H1 (cell line): ENCODE results near the gene RALGAPB. TPM values are rescaled to one million over a fixed set of nuclear protein-coding genes. Genes with fewer than 3 reads are reported as not detected.

ENCODE experiments used
- CTCF ChIA-PET: fragments of 300-600 bp; sonication (Branson Sonifier 250); formaldehyde crosslinking; loops from one replicate; lab custom pipeline; 2021; ENCODE audit not compliant: partially characterized antibody; lab: Charles Lee
- POLR2A ChIA-PET: fragments of 300-600 bp; sonication (Branson Sonifier 250); formaldehyde crosslinking; loops from one replicate; lab custom pipeline; 2021; ENCODE audit warnings: inconsistent platforms; ENCODE audit not compliant: partially characterized antibody; lab: Charles Lee
- DNase-seq, 2 experiments: peaks; one replicate each; pipeline versions ENCODE4 v3.0.0 to v3.0.0-alpha.2; 2010 to 2022; ENCODE audit warnings: low spot score in 2 of 2, low read depth in 1 of 2, mixed read lengths in 1 of 2
- FAIRE-seq: peaks from 2 replicates; lab custom pipeline; 2011; peaks lifted over from hg19 to GRCh38; lab: Jason Lieb, UNC
- H2AFZ ChIP-seq: 2 replicates; pipeline ENCODE4 v1.8.1; 2012; ENCODE audit warnings: low read length, inconsistent platforms
- H2AK5ac ChIP-seq: 2 replicates; pipeline ENCODE4 v1.6.1; 2013; ENCODE audit warnings: low read depth, low read length
- H2BK120ac ChIP-seq: replicated peaks from 2 replicates; pipeline ENCODE3; 2013; ENCODE audit warnings: low read depth, low read length, inconsistent platforms
- H2BK12ac ChIP-seq: 2 replicates; pipeline ENCODE4 v1.6.1; 2013; ENCODE audit warnings: low read depth, low read length
- H2BK15ac ChIP-seq: 2 replicates; pipeline ENCODE4 v1.6.1; 2013; ENCODE audit warnings: low read length
- H2BK20ac ChIP-seq: 2 replicates; pipeline ENCODE4 v1.6.1; 2013; ENCODE audit warnings: low read length
- H2BK5ac ChIP-seq: 2 replicates; pipeline ENCODE4 v1.6.1; 2013; ENCODE audit warnings: low read depth, low read length
- H3K14ac ChIP-seq: 2 replicates; pipeline ENCODE4 v1.6.1; 2013; ENCODE audit warnings: inconsistent platforms; ENCODE audit not compliant: insufficient read length
- H3K18ac ChIP-seq: 2 replicates; pipeline ENCODE4 v1.6.1; 2013; ENCODE audit warnings: low read length; ENCODE audit errors: extremely low read depth
- H3K23ac ChIP-seq: 2 replicates; pipeline ENCODE4 v1.6.1; 2013; ENCODE audit warnings: inconsistent platforms; ENCODE audit not compliant: insufficient read length
- H3K23me2 ChIP-seq: 2 replicates; pipeline ENCODE4 v1.6.1; 2013; ENCODE audit warnings: low read depth, low read length
- H3K27ac ChIP-seq: 2 replicates; pipeline ENCODE4 v1.6.1; 2011; ENCODE audit warnings: low read depth, low read length, inconsistent platforms
- H3K27me3 ChIP-seq, 4 experiments: replicated peaks in 1 of 4; 1 replicate in 1 of 4; 2 replicates in 3 of 4; pipeline versions ENCODE4 v1.6.1 to v1.8.1; 2011 to 2013; ENCODE audit warnings: low read length in 3 of 4, mild to moderate bottlenecking in 3 of 4, inconsistent platforms in 2 of 4, mixed read lengths in 2 of 4, moderate library complexity in 1 of 4; ENCODE audit not compliant: control insufficient read depth in 3 of 4, insufficient read depth in 3 of 4; ENCODE audit errors: extremely low read depth in 1 of 4
- H3K36me3 ChIP-seq, 4 experiments: 2 replicates each; pipeline versions ENCODE4 v1.6.1 to v1.8.1; 2011 to 2013; ENCODE audit warnings: mild to moderate bottlenecking in 4 of 4, low read length in 3 of 4, moderate library complexity in 2 of 4, control low read depth in 1 of 4, inconsistent platforms in 1 of 4; ENCODE audit not compliant: insufficient read depth in 4 of 4, control insufficient read depth in 2 of 4
- H3K4ac ChIP-seq: replicated peaks from 2 replicates; pipeline ENCODE3; 2013; ENCODE audit warnings: low read length, low read depth, mixed read lengths, inconsistent platforms; ENCODE audit not compliant: insufficient read length
- H3K4me1 ChIP-seq, 4 experiments: replicated peaks in 1 of 4; 1 replicate in 1 of 4; 2 replicates in 3 of 4; pipeline versions ENCODE4 v1.6.1 to v1.8.1; 2011 to 2013; ENCODE audit warnings: low read length in 3 of 4, inconsistent platforms in 2 of 4, mixed read lengths in 1 of 4; ENCODE audit not compliant: insufficient read depth in 4 of 4, control insufficient read depth in 3 of 4
- H3K4me2 ChIP-seq, 2 experiments: 2 replicates each; pipeline versions ENCODE4 v1.6.1 to v1.8.1; 2011 to 2013; ENCODE audit warnings: low read depth in 2 of 2, low read length in 2 of 2, control low read depth in 1 of 2, inconsistent platforms in 1 of 2, mild to moderate bottlenecking in 1 of 2; ENCODE audit not compliant: insufficient read depth in 1 of 2
- H3K4me3 ChIP-seq, 4 experiments: fragments of 200-600, 300-600 bp in 1 of 4; sonication (generic), shearing (Covaris generic), sonication (Bioruptor Twin) in 1 of 4; 2 replicates each; pipeline versions ENCODE4 v1.5.1 to v1.8.1; 2011 to 2016; ENCODE audit warnings: low read length in 4 of 4, low read depth in 3 of 4, control low read depth in 2 of 4, inconsistent platforms in 2 of 4, mild to moderate bottlenecking in 2 of 4, mixed read lengths in 1 of 4, moderate library complexity in 1 of 4; ENCODE audit not compliant: insufficient read depth in 2 of 4; ENCODE audit errors: extremely low read depth in 1 of 4
- H3K56ac ChIP-seq: replicated peaks from 2 replicates; pipeline ENCODE3; 2013; ENCODE audit warnings: low read depth, mild to moderate bottlenecking, mixed read lengths, low read length, inconsistent platforms; ENCODE audit not compliant: insufficient read length
- H3K79me1 ChIP-seq: 2 replicates; pipeline ENCODE4 v1.6.1; 2013; ENCODE audit warnings: low read depth, low read length, control low read depth
- H3K79me2 ChIP-seq, 2 experiments: 2 replicates each; pipeline versions ENCODE4 v1.6.1 to v1.8.1; 2012 to 2013; ENCODE audit warnings: low read length in 2 of 2, mild to moderate bottlenecking in 2 of 2, inconsistent platforms in 1 of 2; ENCODE audit not compliant: insufficient read depth in 2 of 2, control insufficient read depth in 1 of 2
- H3K9ac ChIP-seq, 4 experiments: replicated peaks in 1 of 4; 1 replicate in 1 of 4; 2 replicates in 3 of 4; pipeline versions ENCODE4 v1.6.1 to v1.8.1; 2011 to 2013; ENCODE audit warnings: low read depth in 3 of 4, low read length in 3 of 4, control low read depth in 2 of 4, mild to moderate bottlenecking in 2 of 4, moderate library complexity in 2 of 4, inconsistent platforms in 1 of 4; ENCODE audit errors: extremely low read depth in 1 of 4
- H3K9me3 ChIP-seq, 2 experiments: 2 replicates each; pipeline versions ENCODE4 v1.6.1 to v1.8.1; 2012 to 2013; ENCODE audit warnings: mild to moderate bottlenecking in 2 of 2, moderate library complexity in 2 of 2, control low read depth in 1 of 2, inconsistent platforms in 1 of 2, low read depth in 1 of 2, low read length in 1 of 2, mixed read lengths in 1 of 2; ENCODE audit not compliant: insufficient read depth in 2 of 2
- H4K20me1 ChIP-seq, 2 experiments: replicated peaks in 1 of 2; 2 replicates each; pipeline versions ENCODE3 to v1.8.1; 2011 to 2013; ENCODE audit warnings: inconsistent platforms in 2 of 2, low read length in 2 of 2, mild to moderate bottlenecking in 1 of 2; ENCODE audit not compliant: insufficient read depth in 2 of 2, control insufficient read depth in 1 of 2
- H4K5ac ChIP-seq: 2 replicates; pipeline ENCODE4 v1.6.1; 2013; ENCODE audit warnings: low read length, low read depth, mixed read lengths, inconsistent platforms; ENCODE audit not compliant: insufficient read length
- H4K8ac ChIP-seq: 2 replicates; pipeline ENCODE4 v1.8.0; 2013; ENCODE audit warnings: mild to moderate bottlenecking, moderate library complexity, low read length, inconsistent platforms; ENCODE audit not compliant: insufficient read depth; ENCODE audit errors: extremely low read depth
- H4K91ac ChIP-seq: replicated peaks from 2 replicates; pipeline ENCODE3; 2013; ENCODE audit warnings: low read length, mixed read lengths, inconsistent platforms; ENCODE audit not compliant: insufficient read length
- BACH1 ChIP-seq: IDR thresholded peaks from 2 replicates; pipeline ENCODE4 v1.6.1; 2012; ENCODE audit warnings: low read length, improper control_type of control experiment
- CBX5 ChIP-seq: fragments of 300-800, 300-1000 bp; sonication (generic); IDR thresholded peaks from 2 replicates; pipeline ENCODE4 v1.7.1; 2016; ENCODE audit warnings: antibody characterized with exemption, low read length, low read depth
- CEBPB ChIP-seq: IDR thresholded peaks from 2 replicates; pipeline ENCODE4 v1.6.1; 2012; ENCODE audit warnings: low read depth, low read length
- CHD1 ChIP-seq: IDR thresholded peaks from 2 replicates; pipeline ENCODE4 v1.6.1; 2012; ENCODE audit warnings: low read depth, low read length, improper control_type of control experiment
- EGR1 ChIP-seq: IDR thresholded peaks from 2 replicates; pipeline ENCODE4 v1.6.1; 2011; ENCODE audit warnings: low read depth, low read length, borderline replicate concordance
- HDAC2 ChIP-seq, 2 experiments: fragments of 300-600 bp in 1 of 2; sonication (generic) in 1 of 2; IDR thresholded peaks; 2 replicates each; pipeline ENCODE4 v1.6.1; 2011 to 2012; ENCODE audit warnings: low read depth in 2 of 2, low read length in 2 of 2, mild to moderate bottlenecking in 2 of 2, moderate library complexity in 2 of 2, borderline replicate concordance in 1 of 2, inconsistent platforms in 1 of 2
- KDM1A ChIP-seq: fragments of 200-600, 300-600 bp; sonication (generic); IDR thresholded peaks from 2 replicates; pipeline ENCODE4 v1.7.1; 2016; ENCODE audit warnings: mild to moderate bottlenecking, low read length, borderline replicate concordance
- KDM5A ChIP-seq: fragments of 200-600 bp; IDR thresholded peaks from 2 replicates; pipeline ENCODE4 v1.7.1; 2012; ENCODE audit warnings: mild to moderate bottlenecking, low read length, inconsistent platforms, mixed read lengths
- NRF1 ChIP-seq: IDR thresholded peaks from 2 replicates; pipeline ENCODE4 v1.6.1; 2011; ENCODE audit warnings: mild to moderate bottlenecking, low read depth, low read length, improper control_type of control experiment
- SAP30 ChIP-seq: fragments of 300-600 bp; sonication (generic); IDR thresholded peaks from 2 replicates; pipeline ENCODE4 v1.7.1; 2012; ENCODE audit warnings: low read length, moderate library complexity, mild to moderate bottlenecking, inconsistent platforms; ENCODE audit not compliant: insufficient read depth, insufficient replicate concordance
- SP2 ChIP-seq: IDR thresholded peaks from 2 replicates; pipeline ENCODE4 v1.6.1; 2012; ENCODE audit warnings: mild to moderate bottlenecking, low read length, inconsistent platforms
- WGBS, 2 experiments: shearing (Covaris generic) in 1 of 2; methylation state at CpG; one replicate each; pipeline versions ENCODE4 v1.1.6 to v1.1.7; 2013 to 2015; ENCODE audit warnings: low lambda C conversion rate in 2 of 2, mixed read lengths in 2 of 2, inconsistent platforms in 1 of 2, low coverage in 1 of 2, missing lambda C conversion rate in 1 of 2; ENCODE audit not compliant: insufficient replicate concordance in 2 of 2, insufficient coverage in 1 of 2, insufficient read length in 1 of 2; ENCODE audit errors: extremely low coverage in 1 of 2, missing lambda C conversion rate in 1 of 2; 5-methylcytosine and 5-hydroxymethylcytosine counted together
- polyA plus RNA-seq, 7 experiments: library from polyadenylated mRNA; depleted of rRNA in 3 of 7; stranded (reverse) in 5 of 7; unstranded in 2 of 7; fragments of >200 nt in 5 of 7; fragments of 200-250 nt in 2 of 7; gene quantifications; 1 replicate in 5 of 7; 2 replicates in 1 of 7; 4 replicates in 1 of 7; pipeline versions ENCODE4 v1.2.1 to v1.2.3, GENCODE V29; 2011 to 2013; ENCODE audit warnings: missing spikeins in 2 of 7, mixed read lengths in 2 of 7
- total RNA-seq: library from RNA; stranded (reverse); fragmentation: NEBNext Ultra II Directional; extraction: Animal tissue kit (Norgen Biotek cat#: 25700); gene quantifications from 2 replicates; pipeline ENCODE4 v1.2.1, GENCODE V29; 2021
- TF ChIP-seq, protein P1 (sequence below): IDR thresholded peaks from 2 replicates; pipeline ENCODE4 v1.6.1; 2011; ENCODE audit warnings: low read depth, mild to moderate bottlenecking, low read length; ENCODE audit not compliant: insufficient read depth

RALGAPB gene
- total and polyA plus RNA-seq, 2 of the 8 experiments (the other 6 are each of a cell fraction or from before 2014, with no cell fraction given), result 10.6 to 35.1 TPM

DNA sequence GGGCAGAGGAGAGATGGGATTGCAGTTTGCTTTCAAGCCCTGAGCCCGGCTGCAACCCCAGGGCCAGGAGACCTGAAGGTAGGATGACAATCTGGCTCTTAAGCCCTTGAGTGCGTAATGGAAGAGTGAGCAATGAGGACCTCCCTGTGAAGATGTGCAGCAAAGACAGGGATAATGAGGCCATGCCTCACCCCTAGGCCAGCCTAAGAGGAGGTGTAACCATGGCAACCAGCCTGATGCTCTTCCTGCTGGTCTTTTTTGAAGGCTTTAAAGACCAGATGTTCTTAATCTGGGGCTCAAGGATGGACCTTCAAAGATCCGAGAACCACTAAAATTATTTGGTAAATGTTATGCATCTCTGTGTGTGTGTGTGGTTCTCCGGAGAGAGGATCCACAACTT is 137.2 kb downstream of the RALGAPB start:
- Histone ChIP-seq H3K9ac (no peak overlapping the region), H2AFZ (no peak overlapping the region), H4K8ac (no peak overlapping the region), H3K23ac (no peak overlapping the region), H3K27ac (no peak overlapping the region), H3K4ac (no peak overlapping the region), H3K4me3 (no peak overlapping the region), H4K91ac (no peak overlapping the region), H4K20me1 (no peaks in the 10 kb centered on the region), H2BK15ac (no peak overlapping the region), H3K27me3 (no peaks in the 10 kb centered on the region), H2BK20ac (no peak overlapping the region), H2BK120ac (no peak overlapping the region), H4K5ac (no peak overlapping the region), H3K79me2 (no peaks in the 10 kb centered on the region), H3K18ac (no peak overlapping the region), H3K79me1 (no peaks in the 10 kb centered on the region), H3K4me1 (no peaks in the 10 kb centered on the region; a peak in 2 of 7 replicates), H3K14ac (no peak overlapping the region), H3K36me3 (no peaks in the 10 kb centered on the region), H2BK5ac (peak overlapping the region; percentile 19; the same call in 1 of the 2 replicates), H3K4me2 (no peak overlapping the region), H2BK12ac (no peak overlapping the region), H3K23me2 (no peaks in the 10 kb centered on the region), H3K56ac (no peak overlapping the region), H3K9me3 (no peaks in the 10 kb centered on the region), H2AK5ac (no peak overlapping the region)
- FAIRE-seq, result no peak
- ChIA-PET POLR2A (no interaction called here), CTCF (interaction anchor here (0.7 to 1.2 kb wide), 2 partner anchors 24 to 36 kb away, joined by 3 read pairs; no protein-coding TSS in a partner anchor)
- DNase-seq, result no peak
- WGBS, 2 experiments, result 94% methylated on average over 4 of the region's 4 CpGs; no CpG with 5 or more reads in 1 of the 2 experiments
- TF ChIP-seq NRF1, result no peak
- no peak for TF ChIP-seq CEBPB
- no peak for TF ChIP-seq BACH1
- no peak for TF ChIP-seq EGR1
- no peak for TF ChIP-seq HDAC2 (IDR thresholded peaks at IDR 0.05; ENCODE audit: borderline replicate concordance in 1 of 2, low read depth in 2 of 2, low read length in 2 of 2)
- TF ChIP-seq, protein P1, sequence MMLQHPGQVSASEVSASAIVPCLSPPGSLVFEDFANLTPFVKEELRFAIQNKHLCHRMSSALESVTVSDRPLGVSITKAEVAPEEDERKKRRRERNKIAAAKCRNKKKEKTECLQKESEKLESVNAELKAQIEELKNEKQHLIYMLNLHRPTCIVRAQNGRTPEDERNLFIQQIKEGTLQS, result no peak
- TF ChIP-seq CBX5, result no peak
- TF ChIP-seq SP2, result no peak
- no peak for TF ChIP-seq KDM1A
- TF ChIP-seq KDM5A, result no peak
- TF ChIP-seq CHD1, result no peak
- TF ChIP-seq SAP30, result no peak
